C4-2B (cell line): ENCODE results near the gene MT1X.
A peak's percentile ranks its signal among the peaks of the same experiment; 100 is the strongest.

Experiments used
- ZFX ChIP-seq: fragments of 450-650 bp; IDR thresholded peaks from 2 replicates; pipeline ENCODE4 v1.6.1; 2017
- TF ChIP-seq, protein P1 (sequence below): fragments of 450-650 bp; conservative IDR thresholded peaks from 2 replicates; pipeline ENCODE4 v1.5.1; 2017; ENCODE audit warnings: mild to moderate bottlenecking

DNA sequence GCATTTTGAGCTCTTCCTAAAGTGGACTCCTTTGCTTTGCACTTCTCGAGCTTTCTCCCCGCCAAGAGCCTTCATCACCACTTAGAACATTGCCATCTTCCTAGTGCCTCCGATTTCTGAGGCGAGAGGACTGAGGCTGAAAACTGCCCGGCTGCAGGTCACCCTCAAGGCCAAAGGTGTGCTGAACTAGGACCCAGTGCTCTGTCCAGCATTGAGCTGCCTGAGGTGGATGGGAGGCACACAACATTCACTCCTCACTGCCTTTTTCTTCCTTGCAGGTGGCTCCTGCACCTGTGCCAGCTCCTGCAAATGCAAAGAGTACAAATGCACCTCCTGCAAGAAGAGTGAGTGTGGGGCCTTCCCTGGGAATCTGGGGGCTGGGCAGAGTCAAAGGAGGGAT lies 38.4 kb upstream of the MT1X start:
- TF ChIP-seq, protein P1, sequence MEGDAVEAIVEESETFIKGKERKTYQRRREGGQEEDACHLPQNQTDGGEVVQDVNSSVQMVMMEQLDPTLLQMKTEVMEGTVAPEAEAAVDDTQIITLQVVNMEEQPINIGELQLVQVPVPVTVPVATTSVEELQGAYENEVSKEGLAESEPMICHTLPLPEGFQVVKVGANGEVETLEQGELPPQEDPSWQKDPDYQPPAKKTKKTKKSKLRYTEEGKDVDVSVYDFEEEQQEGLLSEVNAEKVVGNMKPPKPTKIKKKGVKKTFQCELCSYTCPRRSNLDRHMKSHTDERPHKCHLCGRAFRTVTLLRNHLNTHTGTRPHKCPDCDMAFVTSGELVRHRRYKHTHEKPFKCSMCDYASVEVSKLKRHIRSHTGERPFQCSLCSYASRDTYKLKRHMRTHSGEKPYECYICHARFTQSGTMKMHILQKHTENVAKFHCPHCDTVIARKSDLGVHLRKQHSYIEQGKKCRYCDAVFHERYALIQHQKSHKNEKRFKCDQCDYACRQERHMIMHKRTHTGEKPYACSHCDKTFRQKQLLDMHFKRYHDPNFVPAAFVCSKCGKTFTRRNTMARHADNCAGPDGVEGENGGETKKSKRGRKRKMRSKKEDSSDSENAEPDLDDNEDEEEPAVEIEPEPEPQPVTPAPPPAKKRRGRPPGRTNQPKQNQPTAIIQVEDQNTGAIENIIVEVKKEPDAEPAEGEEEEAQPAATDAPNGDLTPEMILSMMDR: peak; percentile 46
- TF ChIP-seq ZFX: no peak
